ENCODE data around the gene RGS6.

DNA sequence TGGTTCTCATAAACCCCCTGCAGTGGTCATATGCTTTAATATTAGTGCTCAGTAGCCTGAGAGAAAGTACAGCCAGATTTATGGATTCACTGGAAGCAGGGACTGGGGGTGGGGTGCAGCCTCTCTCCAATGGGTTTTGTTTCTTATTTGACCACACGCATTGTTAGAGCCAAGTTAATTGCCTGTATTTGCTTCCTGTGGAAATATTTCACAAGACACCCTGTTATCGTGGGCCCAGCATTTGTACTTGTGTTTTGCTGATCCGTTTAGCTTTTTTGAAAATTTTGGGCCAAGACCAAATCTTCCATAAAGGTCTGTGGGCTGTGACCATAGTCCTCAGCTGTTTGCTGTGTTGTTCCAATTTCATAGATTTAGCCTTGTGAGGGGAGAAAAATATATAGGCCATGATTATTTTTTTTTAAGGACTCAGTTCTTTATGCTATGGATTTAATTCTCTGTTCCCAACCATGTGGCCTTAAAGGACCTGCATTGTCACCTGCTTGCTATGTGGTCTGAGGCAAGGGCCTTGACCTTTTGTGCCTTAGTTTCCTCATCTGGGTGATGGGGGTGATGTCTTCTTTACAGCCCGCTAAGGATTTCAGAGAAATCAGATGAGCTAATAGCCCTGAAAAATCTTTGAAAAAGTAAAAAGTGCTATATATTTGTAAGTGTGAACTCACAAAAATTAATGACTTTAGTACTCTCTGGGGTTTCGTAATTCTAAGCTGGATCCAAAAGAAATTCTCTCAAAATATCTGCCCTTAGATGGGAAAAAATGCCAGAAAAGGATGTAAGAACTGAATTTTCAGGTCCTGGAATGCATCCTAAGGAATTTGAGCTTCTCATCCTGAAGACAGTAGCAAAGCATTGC, 591.4 kb downstream of the RGS6 start:
- TF ChIP-seq, protein P1, sequence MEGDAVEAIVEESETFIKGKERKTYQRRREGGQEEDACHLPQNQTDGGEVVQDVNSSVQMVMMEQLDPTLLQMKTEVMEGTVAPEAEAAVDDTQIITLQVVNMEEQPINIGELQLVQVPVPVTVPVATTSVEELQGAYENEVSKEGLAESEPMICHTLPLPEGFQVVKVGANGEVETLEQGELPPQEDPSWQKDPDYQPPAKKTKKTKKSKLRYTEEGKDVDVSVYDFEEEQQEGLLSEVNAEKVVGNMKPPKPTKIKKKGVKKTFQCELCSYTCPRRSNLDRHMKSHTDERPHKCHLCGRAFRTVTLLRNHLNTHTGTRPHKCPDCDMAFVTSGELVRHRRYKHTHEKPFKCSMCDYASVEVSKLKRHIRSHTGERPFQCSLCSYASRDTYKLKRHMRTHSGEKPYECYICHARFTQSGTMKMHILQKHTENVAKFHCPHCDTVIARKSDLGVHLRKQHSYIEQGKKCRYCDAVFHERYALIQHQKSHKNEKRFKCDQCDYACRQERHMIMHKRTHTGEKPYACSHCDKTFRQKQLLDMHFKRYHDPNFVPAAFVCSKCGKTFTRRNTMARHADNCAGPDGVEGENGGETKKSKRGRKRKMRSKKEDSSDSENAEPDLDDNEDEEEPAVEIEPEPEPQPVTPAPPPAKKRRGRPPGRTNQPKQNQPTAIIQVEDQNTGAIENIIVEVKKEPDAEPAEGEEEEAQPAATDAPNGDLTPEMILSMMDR (IDR thresholded peaks at IDR 0.05), result no peak
- TF ChIP-seq POLR2A (IDR thresholded peaks at IDR 0.05), result no peak
